HCT116 (cell line): ENCODE measurements around the gene MT3. TPM values are rescaled to one million over a fixed set of nuclear protein-coding genes. Genes with fewer than 3 reads are reported as not detected.
A peak's percentile ranks its signal among the peaks of the same experiment; 100 is the strongest.

ENCODE experiments used
- ATAC-seq: fragments of 200-7000 bp; cut with Tn5 transposase; 2 replicates; pipeline ENCODE4 v1.9.1; 2020; ENCODE audit warnings: mild to moderate bottlenecking, moderate library complexity
- BruUV-seq: library from RNA; stranded (reverse); fragments of 400-500 nt; replicated peaks from 2 replicates; lab custom pipeline; 2021; lab: Mats Ljungman, UMichigan
- CTCF ChIA-PET: fragments of 300-600 bp; sonication (Branson Sonifier 250); formaldehyde crosslinking; loops from one replicate; lab custom pipeline; 2021; ENCODE audit warnings: antibody characterized with exemption; lab: Charles Lee
- POLR2A ChIA-PET: fragments of 300-600, 350-600 bp; sonication (Branson Sonifier 250); formaldehyde crosslinking; loops from one replicate; lab custom pipeline; 2021; ENCODE audit warnings: antibody characterized with exemption; lab: Charles Lee
- RAD21 ChIA-PET, 2 experiments: fragments of 300-600 bp; sonication (Branson Sonifier 250); formaldehyde crosslinking; loops; one replicate each; lab custom pipeline; 2023; ENCODE audit warnings: low total read pairs in 2 of 2; ENCODE audit not compliant: uncharacterized antibody in 2 of 2, unreplicated experiment in 2 of 2, low non-redundant PET in 1 of 2; lab: Charles Lee
- DNase-seq: peaks from one replicate; pipeline ENCODE4 v3.0.0-alpha.2; 2010; ENCODE audit warnings: low read depth, low spot score
- H2AFZ ChIP-seq: fragments of 200-600 bp; shearing (Covaris generic), sonication (generic); 2 replicates; pipeline ENCODE4 v1.6.1; 2017; ENCODE audit warnings: low read depth, mixed run types, mixed read lengths, antibody characterized with exemption, low read length; ENCODE audit not compliant: poor library complexity, severe bottlenecking
- H3K27ac ChIP-seq: 2 replicates; pipeline ENCODE4 v1.5.1; 2012; ENCODE audit warnings: low read depth, low read length
- H3K27me3 ChIP-seq: fragments of 200-600 bp; sonication (generic); 2 replicates; pipeline ENCODE4 v1.6.1; 2016; ENCODE audit warnings: mixed run types, low read length, mixed read lengths; ENCODE audit not compliant: insufficient read depth
- H3K36me3 ChIP-seq, 2 experiments: fragments of 200-500 bp in 1 of 2; fragments of 200-600 bp in 1 of 2; sonication (Bioruptor generic) in 1 of 2; sonication (generic) in 1 of 2; 2 replicates each; pipeline versions ENCODE4 v1.5.1 to v1.6.1; 2014 to 2016; ENCODE audit warnings: low read length in 2 of 2, inconsistent platforms in 1 of 2, mixed read lengths in 1 of 2, mixed run types in 1 of 2; ENCODE audit not compliant: insufficient read depth in 2 of 2, control insufficient read depth in 1 of 2
- H3K4me1 ChIP-seq, 2 experiments: fragments of 200-600 bp in 1 of 2; sonication (generic) in 1 of 2; 2 replicates each; pipeline versions ENCODE4 v1.5.1 to v1.6.1; 2012 to 2017; ENCODE audit warnings: low read length in 2 of 2, inconsistent platforms in 1 of 2, mild to moderate bottlenecking in 1 of 2, mixed read lengths in 1 of 2, mixed run types in 1 of 2, moderate library complexity in 1 of 2; ENCODE audit not compliant: insufficient read depth in 2 of 2, control insufficient read depth in 1 of 2
- H3K4me2 ChIP-seq: fragments of 200-600 bp; sonication (generic); 2 replicates; pipeline ENCODE4 v1.6.1; 2017; ENCODE audit warnings: mixed run types, low read length, mixed read lengths
- H3K4me3 ChIP-seq, 2 experiments: fragments of 200-600 bp in 1 of 2; sonication (generic) in 1 of 2; replicated peaks in 1 of 2; 2 replicates each; pipeline ENCODE4 v1.5.1; 2011 to 2016; ENCODE audit warnings: low read length in 2 of 2, control low read depth in 1 of 2, low read depth in 1 of 2, mild to moderate bottlenecking in 1 of 2, mixed read lengths in 1 of 2, mixed run types in 1 of 2
- H3K79me2 ChIP-seq: fragments of 200-600 bp; sonication (generic); 2 replicates; pipeline ENCODE4 v1.6.1; 2017; ENCODE audit warnings: mild to moderate bottlenecking, mixed run types, low read length, moderate library complexity, mixed read lengths; ENCODE audit not compliant: insufficient read depth
- H3K9ac ChIP-seq: fragments of 200-600 bp; sonication (generic); 2 replicates; pipeline ENCODE4 v1.6.1; 2016; ENCODE audit warnings: low read length, mixed read lengths
- H3K9me2 ChIP-seq: fragments of 200-600 bp; sonication (generic), shearing (Covaris generic); 2 replicates; pipeline ENCODE4 v1.6.1; 2017; ENCODE audit warnings: mixed run types, mild to moderate bottlenecking, moderate library complexity; ENCODE audit not compliant: insufficient read depth
- H3K9me3 ChIP-seq, 2 experiments: fragments of 200-500 bp in 1 of 2; fragments of 200-600 bp in 1 of 2; sonication (Bioruptor generic) in 1 of 2; sonication (generic) in 1 of 2; 2 replicates each; pipeline ENCODE4 v1.6.1; 2014 to 2017; ENCODE audit warnings: low read length in 2 of 2, mixed read lengths in 2 of 2, inconsistent platforms in 1 of 2, low read depth in 1 of 2, mild to moderate bottlenecking in 1 of 2, mixed run types in 1 of 2, moderate library complexity in 1 of 2; ENCODE audit not compliant: control insufficient read depth in 1 of 2, insufficient read depth in 1 of 2
- H4K20me1 ChIP-seq: fragments of 200-600 bp; sonication (generic), shearing (Covaris generic); 2 replicates; pipeline ENCODE4 v1.6.1; 2017; ENCODE audit warnings: mixed run types, mild to moderate bottlenecking, moderate library complexity; ENCODE audit not compliant: insufficient read depth
- SP1 ChIP-seq: IDR thresholded peaks from 2 replicates; pipeline ENCODE4 v1.6.1; 2012; ENCODE audit warnings: low read depth
- YY1 ChIP-seq: IDR thresholded peaks from 2 replicates; pipeline ENCODE4 v1.6.1; 2011; ENCODE audit warnings: low read length, low read depth, moderate library complexity, mild to moderate bottlenecking; ENCODE audit not compliant: insufficient replicate concordance; ENCODE audit errors: extremely low read depth
- intact Hi-C: fragments of 100-400 bp; cut with micrococcal nuclease; formaldehyde crosslinking; loops from 2 replicates; pipeline ENCODE4 v1.10.0; 2022
- total RNA-seq: library from RNA; stranded (reverse); gene quantifications from one replicate; pipeline ENCODE4 v1.2.1, GENCODE V29; 2021; ENCODE audit not compliant: unreplicated experiment
- TF ChIP-seq, protein P1 (sequence below): IDR thresholded peaks from 2 replicates; pipeline ENCODE4 v1.6.1; 2012
- TF ChIP-seq, protein P2 (sequence below), 3 experiments: fragments of 200-600 bp in 1 of 3; sonication (generic) in 1 of 3; IDR thresholded peaks in 2 of 3; conservative IDR thresholded peaks in 1 of 3; 2 replicates each; pipeline ENCODE4 v1.5.1; 2012 to 2017; ENCODE audit warnings: low read depth in 2 of 3, low read length in 2 of 3, antibody characterized with exemption in 1 of 3, borderline replicate concordance in 1 of 3, control low read depth in 1 of 3, mild to moderate bottlenecking in 1 of 3, mixed read lengths in 1 of 3, mixed run types in 1 of 3, moderate library complexity in 1 of 3; ENCODE audit not compliant: insufficient read depth in 1 of 3

The MT3 gene
- total RNA-seq, 1 experiment from 2014 or later, result not detected

DNA sequence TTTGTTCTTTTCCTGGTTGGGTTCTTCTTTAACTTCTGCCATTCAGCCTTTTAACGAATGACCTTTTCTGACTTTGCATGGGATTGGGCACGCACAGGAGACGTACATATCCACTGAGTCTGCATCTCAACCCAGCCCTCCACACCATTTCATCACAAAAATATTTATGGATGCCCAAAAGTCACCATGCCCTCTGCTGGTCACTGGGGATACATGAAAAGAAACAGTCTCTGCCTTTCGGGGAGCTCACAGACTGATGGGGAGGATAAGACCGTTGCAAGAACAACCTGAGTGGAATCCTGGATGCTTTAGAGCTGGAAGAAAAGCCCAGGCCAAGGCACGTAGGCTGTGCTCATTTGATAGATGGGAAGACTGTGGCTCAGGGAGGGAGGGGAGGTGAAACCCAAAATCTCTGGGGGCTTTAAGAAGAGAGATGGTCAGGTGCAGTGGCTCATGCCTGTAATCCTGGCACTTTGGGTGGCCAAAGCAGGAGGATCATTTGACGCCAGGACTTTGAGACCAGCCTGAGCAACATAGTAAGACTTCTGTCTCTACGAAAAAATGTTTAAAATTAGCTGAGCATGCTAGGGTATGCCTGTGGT is 11.2 kb downstream of the MT3 start:
- POLR2A ChIA-PET, result interaction anchor here (0.6 to 2.2 kb wide), 3 partner anchors 8 to 26 kb away, joined by 3 to 10 read pairs (median 7); partner anchors contain the start of genes MT1E and MT2A
- ATAC-seq, result peak; percentile 86
- H3K9ac ChIP-seq, result no peak overlapping the region
- no peaks in the 10 kb centered on the region for H4K20me1 ChIP-seq
- H3K27ac ChIP-seq, result no peak overlapping the region
- H3K9me3 ChIP-seq, result no peaks in the 10 kb centered on the region
- peaks cover 7 to 28% of the 10 kb centered on the region in 2 experiments; a peak in 3 of 4 replicates for H3K4me1 ChIP-seq
- H3K27me3 ChIP-seq, result no peaks in the 10 kb centered on the region
- peak overlapping the region; percentile 94 for H2AFZ ChIP-seq
- no TSS peak for BruUV-seq
- RAD21 ChIA-PET, result interaction anchor here (0.5 to 1.9 kb wide), 5 partner anchors 25 to 145 kb away, joined by 3 to 13 read pairs (median 4); no protein-coding TSS in a partner anchor
- H3K4me2 ChIP-seq, result peak overlapping the region; percentile 52
- no peak overlapping the region for H3K4me3 ChIP-seq
- no peaks in the 10 kb centered on the region for H3K36me3 ChIP-seq
- CTCF ChIA-PET, result interaction anchor here (0.6 to 2.1 kb wide), 19 partner anchors 8 to 244 kb away, joined by 3 to 25 read pairs (median 4); partner anchors contain the start of genes MT1E and MT2A
- H3K9me2 ChIP-seq, result no peaks in the 10 kb centered on the region
- no peaks in the 10 kb centered on the region for H3K79me2 ChIP-seq
- intact Hi-C loops, result loop anchor here (2.0 kb wide), 1 partner anchor 86 kb away; no protein-coding TSS in a partner anchor
- DNase-seq, result peak; percentile 55
- peak; percentile 61 for TF ChIP-seq YY1
- TF ChIP-seq, protein P1, sequence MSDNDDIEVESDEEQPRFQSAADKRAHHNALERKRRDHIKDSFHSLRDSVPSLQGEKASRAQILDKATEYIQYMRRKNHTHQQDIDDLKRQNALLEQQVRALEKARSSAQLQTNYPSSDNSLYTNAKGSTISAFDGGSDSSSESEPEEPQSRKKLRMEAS, result no peak
- TF ChIP-seq, protein P2, sequence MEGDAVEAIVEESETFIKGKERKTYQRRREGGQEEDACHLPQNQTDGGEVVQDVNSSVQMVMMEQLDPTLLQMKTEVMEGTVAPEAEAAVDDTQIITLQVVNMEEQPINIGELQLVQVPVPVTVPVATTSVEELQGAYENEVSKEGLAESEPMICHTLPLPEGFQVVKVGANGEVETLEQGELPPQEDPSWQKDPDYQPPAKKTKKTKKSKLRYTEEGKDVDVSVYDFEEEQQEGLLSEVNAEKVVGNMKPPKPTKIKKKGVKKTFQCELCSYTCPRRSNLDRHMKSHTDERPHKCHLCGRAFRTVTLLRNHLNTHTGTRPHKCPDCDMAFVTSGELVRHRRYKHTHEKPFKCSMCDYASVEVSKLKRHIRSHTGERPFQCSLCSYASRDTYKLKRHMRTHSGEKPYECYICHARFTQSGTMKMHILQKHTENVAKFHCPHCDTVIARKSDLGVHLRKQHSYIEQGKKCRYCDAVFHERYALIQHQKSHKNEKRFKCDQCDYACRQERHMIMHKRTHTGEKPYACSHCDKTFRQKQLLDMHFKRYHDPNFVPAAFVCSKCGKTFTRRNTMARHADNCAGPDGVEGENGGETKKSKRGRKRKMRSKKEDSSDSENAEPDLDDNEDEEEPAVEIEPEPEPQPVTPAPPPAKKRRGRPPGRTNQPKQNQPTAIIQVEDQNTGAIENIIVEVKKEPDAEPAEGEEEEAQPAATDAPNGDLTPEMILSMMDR (IDR thresholded peaks at IDR 0.05 in 2 of 3, conservative IDR thresholded peaks at IDR 0.05 in 1 of 3; ENCODE audit: borderline replicate concordance in 1 of 3, insufficient read depth in 1 of 3, low read depth in 2 of 3, low read length in 2 of 3), result peak in 2 of 3 experiments; percentile 80 to 81; a peak in 4 of 6 replicates
- no peak for TF ChIP-seq SP1
